K562 (cell line): ENCODE measurements around the gene ADAMTS2. TPM values are rescaled to one million over a fixed set of nuclear protein-coding genes. Genes with fewer than 3 reads are reported as not detected.

Experiments used
- ATAC-seq: fragments of 200-7000 bp; cut with Tn5 transposase; 3 replicates; pipeline ENCODE4 v1.9.1; 2020; ENCODE audit warnings: moderate library complexity
- BruUV-seq: library from RNA; stranded (reverse); fragments of 400-500 nt; replicated peaks from 2 replicates; lab custom pipeline; 2021; lab: Mats Ljungman, UMichigan
- CTCF ChIA-PET: fragments of 300-600 bp; formaldehyde crosslinking; extraction: SDS; loops from one replicate; lab custom pipeline; 2021; ENCODE audit warnings: low intra/inter-chr PET ratio; lab: Yijun Ruan, JAX
- POLR2A ChIA-PET: fragments of 300-600, 350-650 bp; sonication (Branson Sonifier 250); formaldehyde crosslinking; extraction: SDS; loops from one replicate; lab custom pipeline; 2021; ENCODE audit warnings: antibody characterized with exemption, inconsistent platforms; lab: Yijun Ruan, JAX
- DNase-seq, 4 experiments: peaks; one replicate each; pipeline versions ENCODE4 v3.0.0 to v3.0.0-alpha.2; 2011 to 2018; ENCODE audit warnings: low spot score in 3 of 4, mixed read lengths in 3 of 4; ENCODE audit errors: extremely low read depth in 1 of 4
- FAIRE-seq: peaks from 2 replicates; lab custom pipeline; 2011; peaks lifted over from hg19 to GRCh38; lab: Jason Lieb, UNC
- H2AFZ ChIP-seq: 2 replicates; pipeline ENCODE4 v1.6.0; 2011; ENCODE audit warnings: low read depth, low read length, control low read depth, inconsistent platforms
- H3K27ac ChIP-seq: fragments of 200-600 bp; 3 replicates; pipeline ENCODE4 v1.8.0; 2011; ENCODE audit warnings: low read depth, mild to moderate bottlenecking, control low read depth, inconsistent platforms, low read length, moderate library complexity, mixed read lengths; ENCODE audit errors: extremely low read depth
- H3K27me3 ChIP-seq, 2 experiments: fragments of 300-600 bp in 1 of 2; 2 replicates in 1 of 2; 3 replicates in 1 of 2; pipeline versions ENCODE4 v1.6.0 to v1.8.0; 2011; ENCODE audit warnings: inconsistent platforms in 2 of 2, low read length in 2 of 2, mild to moderate bottlenecking in 1 of 2, mixed read lengths in 1 of 2, moderate library complexity in 1 of 2; ENCODE audit not compliant: control insufficient read depth in 2 of 2, insufficient read depth in 2 of 2
- H3K36me3 ChIP-seq: fragments of 300-600 bp; 3 replicates; pipeline ENCODE4 v1.8.0; 2011; ENCODE audit warnings: mild to moderate bottlenecking, low read length, inconsistent platforms; ENCODE audit not compliant: control insufficient read depth, insufficient read depth
- H3K4me1 ChIP-seq, 2 experiments: fragments of 200-600 bp in 1 of 2; replicated peaks in 1 of 2; 2 replicates in 1 of 2; 3 replicates in 1 of 2; pipeline versions ENCODE4 v1.5.1 to v1.8.0; 2011; ENCODE audit warnings: inconsistent platforms in 2 of 2, low read length in 2 of 2, mild to moderate bottlenecking in 1 of 2, mixed read lengths in 1 of 2, moderate library complexity in 1 of 2; ENCODE audit not compliant: control insufficient read depth in 2 of 2, insufficient read depth in 2 of 2
- H3K4me2 ChIP-seq: 2 replicates; pipeline ENCODE4 v1.6.1; 2011; ENCODE audit warnings: low read length, control low read depth, inconsistent platforms, mixed read lengths; ENCODE audit not compliant: insufficient read depth
- H3K4me3 ChIP-seq: fragments of 200-600 bp; sonication (generic), shearing (Covaris generic); 2 replicates; pipeline ENCODE4 v1.5.1; 2016; ENCODE audit warnings: control low read depth, inconsistent platforms
- H3K79me2 ChIP-seq: fragments of 200-600 bp; 3 replicates; pipeline ENCODE4 v1.8.0; 2011; ENCODE audit warnings: low read length, inconsistent platforms; ENCODE audit not compliant: control insufficient read depth, insufficient read depth
- H3K9ac ChIP-seq, 2 experiments: 2 replicates each; pipeline versions ENCODE4 v1.6.0 to v1.6.1; 2011; ENCODE audit warnings: low read depth in 2 of 2, low read length in 2 of 2, control low read depth in 1 of 2, inconsistent platforms in 1 of 2, mild to moderate bottlenecking in 1 of 2, mixed read lengths in 1 of 2; ENCODE audit not compliant: insufficient read depth in 1 of 2
- H3K9me1 ChIP-seq: one replicate; pipeline ENCODE4 v1.6.0; 2011; ENCODE audit warnings: inconsistent platforms, mild to moderate bottlenecking, low read length, moderate library complexity; ENCODE audit not compliant: control insufficient read depth, insufficient read depth
- H3K9me3 ChIP-seq: replicated peaks from 2 replicates; pipeline ENCODE4 v1.5.1; 2011; ENCODE audit warnings: low read depth, low read length, inconsistent platforms; ENCODE audit not compliant: control insufficient read depth, insufficient read depth
- H4K20me1 ChIP-seq: replicated peaks from 2 replicates; pipeline ENCODE4 v1.6.1; 2011; ENCODE audit warnings: low read length, inconsistent platforms, mixed read lengths; ENCODE audit not compliant: control insufficient read depth, insufficient read depth
- DPF2 ChIP-seq: fragments of 450-650 bp; IDR thresholded peaks from 2 replicates; pipeline ENCODE4 v1.6.1; 2016
- HNRNPK ChIP-seq: fragments of 200-400 bp; formaldehyde crosslinking; IDR thresholded peaks from one replicate; pipeline ENCODE4 v1.6.1; 2018; ENCODE audit warnings: mild to moderate bottlenecking, low read depth, low read length; ENCODE audit not compliant: poor library complexity, severe bottlenecking
- PCBP1 ChIP-seq: fragments of 200-400 bp; formaldehyde crosslinking; IDR thresholded peaks from 2 replicates; pipeline ENCODE4 v1.6.1; 2018; ENCODE audit warnings: mild to moderate bottlenecking, low read depth, low read length; ENCODE audit not compliant: poor library complexity, severe bottlenecking
- WGBS: fragments of 100-300 bp; shearing (Covaris generic); methylation state at CpG from one replicate; pipeline ENCODE4 v1.1.6; 2016; ENCODE audit warnings: low coverage, mixed read lengths; ENCODE audit not compliant: insufficient coverage; ENCODE audit errors: missing lambda C conversion rate; 5-methylcytosine and 5-hydroxymethylcytosine counted together
- in situ Hi-C: fragments of 300-500 bp; cut with MboI; formaldehyde crosslinking; loops from 4 replicates; pipeline ENCODE4 v1.15.0; 2018; ENCODE audit warnings: inconsistent platforms, mixed read lengths
- intact Hi-C: fragments of 100-400 bp; cut with micrococcal nuclease; formaldehyde crosslinking; loops from 2 replicates; pipeline ENCODE4 v1.14.2; 2022
- polyA plus RNA-seq, 8 experiments: library from polyadenylated mRNA; depleted of rRNA in 4 of 8; stranded (reverse) in 5 of 8; unstranded in 3 of 8; fragments of >200 nt; fragmentation: Nextera tagmentation in 2 of 8; fragmentation: Illumina TruSeq in 1 of 8; extraction: Ambion mirVana in 2 of 8; extraction: Trizol in 1 of 8; gene quantifications; 2 replicates each; pipeline versions ENCODE4 v1.2.1 to v1.2.3, GENCODE V29; 2011 to 2014; ENCODE audit warnings: inconsistent platforms in 1 of 8, missing spikeins in 1 of 8
- total RNA-seq, 7 experiments: library from RNA; depleted of rRNA in 6 of 7; stranded (reverse); fragments of >200 nt in 6 of 7; fragmentation: Illumina TruSeq in 2 of 7; extraction: Trizol in 2 of 7; gene quantifications; 2 replicates each; pipeline versions ENCODE4 v1.2.1 to v1.2.3, GENCODE V29; 2011 to 2021; ENCODE audit warnings: low replicate concordance in 1 of 7
- TF ChIP-seq, protein P1 (sequence below): fragments of 250-450 bp; sonication (Bioruptor Pico); IDR thresholded peaks from 2 replicates; pipeline ENCODE4 v1.4.0; 2020; ENCODE audit warnings: mild to moderate bottlenecking

ADAMTS2 gene
- total and polyA plus RNA-seq, 9 of the 15 experiments (the other 6 are each of a cell fraction or from before 2014, with no cell fraction given): not detected

DNA sequence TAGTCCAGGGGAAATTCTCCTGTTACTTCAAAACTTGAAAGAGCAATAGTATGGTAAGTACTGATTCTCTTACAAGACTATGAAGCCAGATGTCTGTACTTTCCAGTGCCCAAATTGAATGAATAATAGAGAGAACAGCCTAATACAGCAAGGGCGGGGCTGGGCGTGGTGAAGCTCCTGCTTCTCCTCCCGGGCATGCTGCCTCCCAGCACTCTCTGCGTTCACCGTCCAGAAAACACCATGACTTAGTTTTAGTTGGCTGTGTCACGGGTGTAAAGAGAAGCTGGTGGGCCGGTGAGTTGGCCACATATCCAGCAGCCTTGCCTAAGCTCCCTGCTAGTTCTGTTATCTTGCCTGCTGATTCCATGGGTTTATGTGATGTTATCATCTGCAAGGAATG, 40.7 kb upstream of the ADAMTS2 start:
- Histone ChIP-seq H3K4me2 (no peak overlapping the region), H2AFZ (no peak overlapping the region), H3K4me1 (no peaks in the 10 kb centered on the region), H4K20me1 (no peaks in the 10 kb centered on the region), H3K9ac (no peak overlapping the region), H3K27ac (no peak overlapping the region), H3K36me3 (no peaks in the 10 kb centered on the region), H3K4me3 (no peak overlapping the region), H3K9me1 (no peaks in the 10 kb centered on the region), H3K79me2 (no peaks in the 10 kb centered on the region), H3K9me3 (no peaks in the 10 kb centered on the region), H3K27me3 (peaks cover 23 to 60% of the 10 kb centered on the region in 2 experiments; a peak in 4 of 5 replicates)
- intact Hi-C loops (no loop called here), in situ Hi-C loops (no loop called here)
- ChIA-PET CTCF (no interaction called here), POLR2A (interaction anchor here (0.7 kb wide), 1 partner anchor 19 kb away, joined by 3 read pairs; no protein-coding TSS in a partner anchor)
- BruUV-seq: no TSS peak
- 2% methylated on average over 6 of the region's 7 CpGs for WGBS
- no peak for FAIRE-seq
- no peak for TF ChIP-seq DPF2
- TF ChIP-seq HNRNPK: no peak
- TF ChIP-seq, protein P1, sequence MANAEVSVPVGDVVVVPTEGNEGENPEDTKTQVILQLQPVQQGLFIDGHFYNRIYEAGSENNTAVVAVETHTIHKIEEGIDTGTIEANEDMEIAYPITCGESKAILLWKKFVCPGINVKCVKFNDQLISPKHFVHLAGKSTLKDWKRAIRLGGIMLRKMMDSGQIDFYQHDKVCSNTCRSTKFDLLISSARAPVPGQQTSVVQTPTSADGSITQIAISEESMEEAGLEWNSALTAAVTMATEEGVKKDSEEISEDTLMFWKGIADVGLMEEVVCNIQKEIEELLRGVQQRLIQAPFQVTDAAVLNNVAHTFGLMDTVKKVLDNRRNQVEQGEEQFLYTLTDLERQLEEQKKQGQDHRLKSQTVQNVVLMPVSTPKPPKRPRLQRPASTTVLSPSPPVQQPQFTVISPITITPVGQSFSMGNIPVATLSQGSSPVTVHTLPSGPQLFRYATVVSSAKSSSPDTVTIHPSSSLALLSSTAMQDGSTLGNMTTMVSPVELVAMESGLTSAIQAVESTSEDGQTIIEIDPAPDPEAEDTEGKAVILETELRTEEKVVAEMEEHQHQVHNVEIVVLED (CRISPR knock-in tag): no peak
- TF ChIP-seq PCBP1: no peak
- no peak for ATAC-seq
- no peak for DNase-seq
